ENCODE results near the gene PTPN3. TPM values are rescaled to one million over a fixed set of nuclear protein-coding genes. Genes with fewer than 3 reads are reported as not detected.
A peak's percentile ranks its signal among the peaks of the same experiment; 100 is the strongest.

The PTPN3 gene
- total and polyA plus RNA-seq, 5 donors from 2014 or later = 0.03 to 0.47 (median 0.21) TPM; not detected in 1

GRCh38 chr9:109448223-109448622, 49.9 kb downstream of the PTPN3 start:
- Mint-ChIP-seq H3K4me1 (peaks cover 0 to 5% (median 0%) of the 10 kb centered on the region in 4 donors), H3K9me3 (no peaks in the 10 kb centered on the region), H3K4me3 (no peak overlapping the region), H3K36me3 (no peaks in the 10 kb centered on the region), H3K27ac (no peak overlapping the region), H3K27me3 (peaks cover 11% of the 10 kb centered on the region)
- H3K27me3 ChIP-seq (ENCODE audit: control insufficient read depth, insufficient read depth, low read length) = peaks cover 4% of the 10 kb centered on the region
- no peaks in the 10 kb centered on the region for H3K36me3 ChIP-seq (ENCODE audit: control insufficient read depth, insufficient read depth, low read length)
- H3K27ac ChIP-seq (ENCODE audit: insufficient read depth, low read length, poor library complexity, severe bottlenecking) = no peak overlapping the region
- no peaks in the 10 kb centered on the region for H3K9me3 ChIP-seq (ENCODE audit: control insufficient read depth in 2 of 2, low read length in 2 of 2)
- no peak for ATAC-seq (ENCODE audit: low read depth in 2 of 2)
- H3K4me1 ChIP-seq (ENCODE audit: control insufficient read depth, insufficient read depth, low read length, poor library complexity, severe bottlenecking) = no peaks in the 10 kb centered on the region
- no peak overlapping the region for H3K4me3 ChIP-seq (ENCODE audit: low read depth, low read length)
- no peak for DNase-seq

GRCh38 chr9:109447329-109448076, 50.6 kb downstream of the PTPN3 start:
- H3K4me3 Mint-ChIP-seq = no peak overlapping the region

GRCh38 chr9:109444771-109445320, 53.3 kb downstream of the PTPN3 start:
- Histone ChIP-seq H3K9me3 (ENCODE audit: control insufficient read depth in 2 of 2, low read length in 2 of 2) (no peaks in the 10 kb centered on the region), H3K27ac (ENCODE audit: insufficient read depth, low read length, poor library complexity, severe bottlenecking) (no peak overlapping the region), H3K4me3 (ENCODE audit: low read depth, low read length) (no peak overlapping the region), H3K36me3 (ENCODE audit: control insufficient read depth, insufficient read depth, low read length) (no peaks in the 10 kb centered on the region), H3K4me1 (ENCODE audit: control insufficient read depth, insufficient read depth, low read length, poor library complexity, severe bottlenecking) (no peaks in the 10 kb centered on the region), H3K27me3 (ENCODE audit: control insufficient read depth, insufficient read depth, low read length) (peaks cover 6% of the 10 kb centered on the region)
- DNase-seq = no peak
- Mint-ChIP-seq H3K4me3 (no peak overlapping the region), H3K27ac (no peak overlapping the region), H3K27me3 (peaks cover 21% of the 10 kb centered on the region), H3K36me3 (no peaks in the 10 kb centered on the region), H3K4me1 (peaks cover 0 to 17% (median 2%) of the 10 kb centered on the region in 4 donors), H3K9me3 (no peaks in the 10 kb centered on the region)
- ATAC-seq (ENCODE audit: low read depth in 2 of 2) = no peak

More at GRCh38 chr9:109447329-109448076, 50.6 kb downstream of the PTPN3 start:
- H3K27me3 Mint-ChIP-seq = peaks cover 14% of the 10 kb centered on the region
- H3K36me3 ChIP-seq (ENCODE audit: control insufficient read depth, insufficient read depth, low read length) = no peaks in the 10 kb centered on the region
- DNase-seq (no peak), ATAC-seq (ENCODE audit: low read depth in 2 of 2) (no peak)
- no peaks in the 10 kb centered on the region for H3K4me1 ChIP-seq (ENCODE audit: control insufficient read depth, insufficient read depth, low read length, poor library complexity, severe bottlenecking)
- H3K9me3 ChIP-seq (ENCODE audit: control insufficient read depth in 2 of 2, low read length in 2 of 2) = no peaks in the 10 kb centered on the region
- H3K27ac ChIP-seq (ENCODE audit: insufficient read depth, low read length, poor library complexity, severe bottlenecking) = no peak overlapping the region
- H3K36me3 Mint-ChIP-seq = no peaks in the 10 kb centered on the region
- H3K4me1 Mint-ChIP-seq = peaks cover 0 to 5% (median 0%) of the 10 kb centered on the region in 4 donors
- H3K27me3 ChIP-seq (ENCODE audit: control insufficient read depth, insufficient read depth, low read length) = peaks cover 4% of the 10 kb centered on the region
- no peak overlapping the region for H3K4me3 ChIP-seq (ENCODE audit: low read depth, low read length)
- H3K9me3 Mint-ChIP-seq = no peaks in the 10 kb centered on the region
- no peak overlapping the region for H3K27ac Mint-ChIP-seq

GRCh38 chr9:109442716-109443115, 55.4 kb downstream of the PTPN3 start:
- H3K4me3 Mint-ChIP-seq = no peak overlapping the region
- Histone ChIP-seq H3K27me3 (ENCODE audit: control insufficient read depth, insufficient read depth, low read length) (peaks cover 6% of the 10 kb centered on the region), H3K9me3 (ENCODE audit: control insufficient read depth in 2 of 2, low read length in 2 of 2) (no peaks in the 10 kb centered on the region), H3K4me3 (ENCODE audit: low read depth, low read length) (no peak overlapping the region), H3K36me3 (ENCODE audit: control insufficient read depth, insufficient read depth, low read length) (no peaks in the 10 kb centered on the region), H3K4me1 (ENCODE audit: control insufficient read depth, insufficient read depth, low read length, poor library complexity, severe bottlenecking) (no peaks in the 10 kb centered on the region), H3K27ac (ENCODE audit: insufficient read depth, low read length, poor library complexity, severe bottlenecking) (no peak overlapping the region)
- DNase-seq = no peak
- H3K27ac Mint-ChIP-seq = no peak overlapping the region
- peaks cover 0 to 18% (median 2%) of the 10 kb centered on the region in 4 donors for H3K4me1 Mint-ChIP-seq
- H3K27me3 Mint-ChIP-seq = peaks cover 23% of the 10 kb centered on the region
- no peaks in the 10 kb centered on the region for H3K9me3 Mint-ChIP-seq
- no peaks in the 10 kb centered on the region for H3K36me3 Mint-ChIP-seq
- no peak for ATAC-seq (ENCODE audit: low read depth in 2 of 2)

- H3K27me3 Mint-ChIP-seq = peaks cover 23% of the 10 kb centered on the region
- no peak for ATAC-seq (ENCODE audit: low read depth in 2 of 2)
- no peak overlapping the region for H3K27ac ChIP-seq (ENCODE audit: insufficient read depth, low read length, poor library complexity, severe bottlenecking)
- no peak overlapping the region for H3K27ac Mint-ChIP-seq
- peaks cover 11% of the 10 kb centered on the region for H3K27me3 ChIP-seq (ENCODE audit: control insufficient read depth, insufficient read depth, low read length)
- no peaks in the 10 kb centered on the region for H3K4me1 ChIP-seq (ENCODE audit: control insufficient read depth, insufficient read depth, low read length, poor library complexity, severe bottlenecking)
- no peaks in the 10 kb centered on the region for H3K36me3 ChIP-seq (ENCODE audit: control insufficient read depth, insufficient read depth, low read length)
- H3K4me3 Mint-ChIP-seq = no peak overlapping the region
- no peaks in the 10 kb centered on the region for H3K9me3 Mint-ChIP-seq
- no peak for DNase-seq
- H3K9me3 ChIP-seq (ENCODE audit: control insufficient read depth in 2 of 2, low read length in 2 of 2) = no peaks in the 10 kb centered on the region
- H3K4me3 ChIP-seq (ENCODE audit: low read depth, low read length) = no peak overlapping the region
- no peaks in the 10 kb centered on the region for H3K36me3 Mint-ChIP-seq
- peaks cover 0 to 15% (median 2%) of the 10 kb centered on the region in 4 donors for H3K4me1 Mint-ChIP-seq
Measured at GRCh38 chr9:109441296-109441695, 56.8 kb downstream of the PTPN3 start.

GRCh38 chr9:109440797-109441287, 57.3 kb downstream of the PTPN3 start:
- Histone ChIP-seq H3K9me3 (ENCODE audit: control insufficient read depth in 2 of 2, low read length in 2 of 2) (no peaks in the 10 kb centered on the region), H3K4me3 (ENCODE audit: low read depth, low read length) (no peak overlapping the region), H3K36me3 (ENCODE audit: control insufficient read depth, insufficient read depth, low read length) (no peaks in the 10 kb centered on the region), H3K27ac (ENCODE audit: insufficient read depth, low read length, poor library complexity, severe bottlenecking) (no peak overlapping the region), H3K27me3 (ENCODE audit: control insufficient read depth, insufficient read depth, low read length) (peaks cover 11% of the 10 kb centered on the region), H3K4me1 (ENCODE audit: control insufficient read depth, insufficient read depth, low read length, poor library complexity, severe bottlenecking) (no peaks in the 10 kb centered on the region)
- ATAC-seq (ENCODE audit: low read depth in 2 of 2) (peak; percentile 70 to 76), DNase-seq (peak; percentile 18 to 74 (median 40))
- Mint-ChIP-seq H3K4me3 (no peak overlapping the region), H3K4me1 (peaks cover 0 to 15% (median 2%) of the 10 kb centered on the region in 4 donors), H3K27ac (no peak overlapping the region), H3K36me3 (no peaks in the 10 kb centered on the region), H3K27me3 (peaks cover 20% of the 10 kb centered on the region), H3K9me3 (no peaks in the 10 kb centered on the region)

- ATAC-seq (ENCODE audit: low read depth in 2 of 2) = no peak
- Mint-ChIP-seq H3K27me3 (peaks cover 18% of the 10 kb centered on the region), H3K4me1 (peaks cover 0 to 15% (median 2%) of the 10 kb centered on the region in 4 donors), H3K4me3 (no peak overlapping the region), H3K36me3 (no peaks in the 10 kb centered on the region), H3K27ac (no peak overlapping the region), H3K9me3 (no peaks in the 10 kb centered on the region)
- peak in 1 of 3 donors; percentile 26 for DNase-seq
- Histone ChIP-seq H3K4me1 (ENCODE audit: control insufficient read depth, insufficient read depth, low read length, poor library complexity, severe bottlenecking) (no peaks in the 10 kb centered on the region), H3K4me3 (ENCODE audit: low read depth, low read length) (no peak overlapping the region), H3K27me3 (ENCODE audit: control insufficient read depth, insufficient read depth, low read length) (peaks cover 14% of the 10 kb centered on the region), H3K9me3 (ENCODE audit: control insufficient read depth in 2 of 2, low read length in 2 of 2) (no peaks in the 10 kb centered on the region), H3K36me3 (ENCODE audit: control insufficient read depth, insufficient read depth, low read length) (no peaks in the 10 kb centered on the region), H3K27ac (ENCODE audit: insufficient read depth, low read length, poor library complexity, severe bottlenecking) (no peak overlapping the region)
Measured at GRCh38 chr9:109440117-109440515, 58.0 kb downstream of the PTPN3 start.

Measured in CD4-positive, CD25-positive, alpha-beta regulatory T cell (primary cell).